ENCODE data around the gene TMEM198.

- no peak for TF ChIP-seq POLR2A (IDR thresholded peaks at IDR 0.05; ENCODE audit: low read depth, low read length)
- TF ChIP-seq TAF1 (IDR thresholded peaks at IDR 0.05; ENCODE audit: low read depth, low read length) = no peak
- TF ChIP-seq POLR2AphosphoS5 (IDR thresholded peaks at IDR 0.05; ENCODE audit: low read depth, low read length) = no peak
These were observed 30.9 kb downstream of the TMEM198 start for GRCh38 chr2:219574484-219575311.

Data from GM12891 (cell line).